Measurements from ENCODE around the gene MZT2A.
"Not testable (repeated sequence)": the region's sequence is repeated elsewhere in the genome, so short reads cannot be mapped to it uniquely, and the experiment has no call there.

The MZT2A gene

GRCh38 chr2:131492015-131492417 lies at the start of gene MZT2A:
MZT2A (minus strand) TSS chr2:131492397; CDS start chr2:131492376, 21 bp downstream.
- DNase-seq (ENCODE audit: low read depth): not testable (repeated sequence)

- not testable (repeated sequence) for DNase-seq (ENCODE audit: low read depth)
Measured at GRCh38 chr2:131538856-131539255, 46.7 kb upstream of the MZT2A start.

GRCh38 chr2:131536841-131537240 lies 44.6 kb upstream of the MZT2A start:
- not testable (repeated sequence) for DNase-seq (ENCODE audit: low read depth)

- DNase-seq (ENCODE audit: low read depth): not testable (repeated sequence)
Measured at GRCh38 chr2:131535951-131536826, 44.0 kb upstream of the MZT2A start.

GRCh38 chr2:131535526-131535925 lies 43.3 kb upstream of the MZT2A start:
- no peak for DNase-seq (ENCODE audit: low read depth)

- not testable (repeated sequence) for DNase-seq (ENCODE audit: low read depth)
Measured at GRCh38 chr2:131534965-131535364, 42.8 kb upstream of the MZT2A start.

GRCh38 chr2:131534317-131534672 lies 42.1 kb upstream of the MZT2A start:
- DNase-seq (ENCODE audit: low read depth): not testable (repeated sequence)

GRCh38 chr2:131533609-131534316 lies 41.6 kb upstream of the MZT2A start:
- not testable (repeated sequence) for DNase-seq (ENCODE audit: low read depth)

GRCh38 chr2:131532723-131533608 lies 40.8 kb upstream of the MZT2A start:
- not testable (repeated sequence) for DNase-seq (ENCODE audit: low read depth)

GRCh38 chr2:131531547-131532185 lies 39.5 kb upstream of the MZT2A start:
- not testable (repeated sequence) for DNase-seq (ENCODE audit: low read depth)

- DNase-seq (ENCODE audit: low read depth): not testable (repeated sequence)
Measured at GRCh38 chr2:131530626-131531344, 38.6 kb upstream of the MZT2A start.

GRCh38 chr2:131529864-131530445 lies 37.8 kb upstream of the MZT2A start:
- not testable (repeated sequence) for DNase-seq (ENCODE audit: low read depth)

- DNase-seq (ENCODE audit: low read depth): not testable (repeated sequence)
Measured at GRCh38 chr2:131528981-131529863, 37.0 kb upstream of the MZT2A start.

- peak; percentile 71 for DNase-seq (ENCODE audit: low read depth)
Measured at GRCh38 chr2:131527131-131528001, 35.2 kb upstream of the MZT2A start, which contains the start of gene CCDC74A. CCDC74A (plus strand) TSS chr2:131527888; CDS start chr2:131527971, 83 bp downstream.

- not testable (repeated sequence) for DNase-seq (ENCODE audit: low read depth)
Measured at GRCh38 chr2:131525256-131525655, 33.1 kb upstream of the MZT2A start.

- no peak for DNase-seq (ENCODE audit: low read depth)
Measured at GRCh38 chr2:131521961-131522781, 30.0 kb upstream of the MZT2A start.

GRCh38 chr2:131521524-131521923 lies 29.3 kb upstream of the MZT2A start:
- DNase-seq (ENCODE audit: low read depth): not testable (repeated sequence)
